ENCODE results near the gene SASH1.

DNA sequence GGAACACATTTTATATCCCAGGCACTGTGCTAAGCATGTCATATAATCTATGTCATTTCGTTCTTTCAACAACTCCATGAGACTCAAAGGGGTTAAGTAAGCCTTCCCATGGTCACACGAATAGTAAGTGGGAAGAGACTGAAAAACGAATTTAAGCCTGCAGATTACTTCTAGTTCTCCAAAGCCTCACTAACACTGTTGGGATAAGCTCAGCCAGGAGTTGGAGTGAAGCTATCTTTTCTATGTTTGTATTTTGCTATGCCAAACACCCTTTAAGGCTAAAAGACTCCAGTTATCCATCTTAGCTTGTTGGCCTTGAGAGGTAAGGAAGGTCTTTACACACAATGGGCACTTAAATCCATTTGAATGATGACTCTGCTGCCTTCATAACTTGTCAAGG, 256.1 kb downstream of the SASH1 start:
- TF ChIP-seq EZH2phosphoT487 (IDR thresholded peaks at IDR 0.05; ENCODE audit: borderline replicate concordance, low read length) = no peak
- TF ChIP-seq, protein P1, sequence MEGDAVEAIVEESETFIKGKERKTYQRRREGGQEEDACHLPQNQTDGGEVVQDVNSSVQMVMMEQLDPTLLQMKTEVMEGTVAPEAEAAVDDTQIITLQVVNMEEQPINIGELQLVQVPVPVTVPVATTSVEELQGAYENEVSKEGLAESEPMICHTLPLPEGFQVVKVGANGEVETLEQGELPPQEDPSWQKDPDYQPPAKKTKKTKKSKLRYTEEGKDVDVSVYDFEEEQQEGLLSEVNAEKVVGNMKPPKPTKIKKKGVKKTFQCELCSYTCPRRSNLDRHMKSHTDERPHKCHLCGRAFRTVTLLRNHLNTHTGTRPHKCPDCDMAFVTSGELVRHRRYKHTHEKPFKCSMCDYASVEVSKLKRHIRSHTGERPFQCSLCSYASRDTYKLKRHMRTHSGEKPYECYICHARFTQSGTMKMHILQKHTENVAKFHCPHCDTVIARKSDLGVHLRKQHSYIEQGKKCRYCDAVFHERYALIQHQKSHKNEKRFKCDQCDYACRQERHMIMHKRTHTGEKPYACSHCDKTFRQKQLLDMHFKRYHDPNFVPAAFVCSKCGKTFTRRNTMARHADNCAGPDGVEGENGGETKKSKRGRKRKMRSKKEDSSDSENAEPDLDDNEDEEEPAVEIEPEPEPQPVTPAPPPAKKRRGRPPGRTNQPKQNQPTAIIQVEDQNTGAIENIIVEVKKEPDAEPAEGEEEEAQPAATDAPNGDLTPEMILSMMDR (IDR thresholded peaks at IDR 0.05; ENCODE audit: low read depth, low read length, poor library complexity, severe bottlenecking) = no peak

Measured in DOHH2 (cell line).